Coronary artery (tissue), 2 donors: Measurements from ENCODE around the gene WDR86.
A peak's percentile ranks its signal among the peaks of the same experiment; 100 is the strongest.

Source experiments
- DNase-seq: peaks from one replicate; pipeline ENCODE4 v3.0.0-alpha.2; 2017; ENCODE audit warnings: low spot score
- H3K27ac ChIP-seq, 2 donors: fragments of 200-600 bp; sonication (generic); one replicate each; pipeline ENCODE4 v1.5.1; 2016 to 2019
- H3K4me3 ChIP-seq: fragments of 200-600 bp; sonication (generic); 2 replicates; pipeline ENCODE4 v1.5.1; 2016; ENCODE audit warnings: mild to moderate bottlenecking, moderate library complexity
- TF ChIP-seq, protein P1 (sequence below): fragments of 200-600 bp; sonication (generic); IDR thresholded peaks from one replicate; pipeline ENCODE4 v1.5.1; 2019; ENCODE audit warnings: antibody characterized with exemption

WDR86 gene

DNA sequence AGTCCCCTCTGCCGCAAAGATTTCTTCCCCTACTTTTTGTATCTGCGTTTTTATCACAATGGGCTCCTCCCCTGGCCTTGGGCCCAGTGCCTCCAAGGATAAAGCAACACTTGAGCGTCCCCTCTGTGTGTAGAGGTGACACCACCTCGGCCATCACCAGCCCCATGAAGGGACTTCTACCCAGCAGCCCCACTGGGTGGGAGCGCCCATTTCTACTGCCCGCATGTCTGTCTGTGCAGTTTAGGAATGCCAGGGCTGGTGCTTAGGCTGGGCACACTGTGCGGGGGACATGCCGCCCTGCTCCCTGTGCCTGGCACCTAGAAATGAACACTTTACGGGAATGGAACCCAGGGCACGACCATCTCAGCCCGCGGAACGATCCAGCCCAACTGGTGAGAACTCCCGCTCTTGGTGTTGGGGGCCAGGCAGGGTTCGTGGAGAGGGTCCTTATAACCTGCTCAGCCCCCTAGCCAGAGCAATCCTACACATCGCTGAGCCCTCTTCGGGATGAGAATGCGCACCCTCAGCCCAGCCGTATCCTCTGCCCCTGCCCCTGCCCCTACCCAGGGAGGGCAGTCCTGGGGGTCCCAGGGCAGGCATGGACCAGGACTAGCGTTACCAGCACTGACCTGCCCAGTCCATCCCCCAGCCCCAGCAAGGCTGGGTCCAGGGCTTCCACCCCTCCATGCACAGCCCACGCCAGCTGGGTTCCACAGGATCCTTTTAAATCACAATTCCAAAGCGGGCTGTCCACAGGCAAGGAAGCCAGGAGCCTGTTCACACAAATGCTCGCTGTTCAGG, 17.3 kb upstream of the WDR86 start:
- Histone ChIP-seq H3K4me3 (peak overlapping the region; percentile 32), H3K27ac (peak overlapping the region; percentile 56 to 71)
- TF ChIP-seq, protein P1, sequence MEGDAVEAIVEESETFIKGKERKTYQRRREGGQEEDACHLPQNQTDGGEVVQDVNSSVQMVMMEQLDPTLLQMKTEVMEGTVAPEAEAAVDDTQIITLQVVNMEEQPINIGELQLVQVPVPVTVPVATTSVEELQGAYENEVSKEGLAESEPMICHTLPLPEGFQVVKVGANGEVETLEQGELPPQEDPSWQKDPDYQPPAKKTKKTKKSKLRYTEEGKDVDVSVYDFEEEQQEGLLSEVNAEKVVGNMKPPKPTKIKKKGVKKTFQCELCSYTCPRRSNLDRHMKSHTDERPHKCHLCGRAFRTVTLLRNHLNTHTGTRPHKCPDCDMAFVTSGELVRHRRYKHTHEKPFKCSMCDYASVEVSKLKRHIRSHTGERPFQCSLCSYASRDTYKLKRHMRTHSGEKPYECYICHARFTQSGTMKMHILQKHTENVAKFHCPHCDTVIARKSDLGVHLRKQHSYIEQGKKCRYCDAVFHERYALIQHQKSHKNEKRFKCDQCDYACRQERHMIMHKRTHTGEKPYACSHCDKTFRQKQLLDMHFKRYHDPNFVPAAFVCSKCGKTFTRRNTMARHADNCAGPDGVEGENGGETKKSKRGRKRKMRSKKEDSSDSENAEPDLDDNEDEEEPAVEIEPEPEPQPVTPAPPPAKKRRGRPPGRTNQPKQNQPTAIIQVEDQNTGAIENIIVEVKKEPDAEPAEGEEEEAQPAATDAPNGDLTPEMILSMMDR, result no peak
- no peak for DNase-seq

DNA sequence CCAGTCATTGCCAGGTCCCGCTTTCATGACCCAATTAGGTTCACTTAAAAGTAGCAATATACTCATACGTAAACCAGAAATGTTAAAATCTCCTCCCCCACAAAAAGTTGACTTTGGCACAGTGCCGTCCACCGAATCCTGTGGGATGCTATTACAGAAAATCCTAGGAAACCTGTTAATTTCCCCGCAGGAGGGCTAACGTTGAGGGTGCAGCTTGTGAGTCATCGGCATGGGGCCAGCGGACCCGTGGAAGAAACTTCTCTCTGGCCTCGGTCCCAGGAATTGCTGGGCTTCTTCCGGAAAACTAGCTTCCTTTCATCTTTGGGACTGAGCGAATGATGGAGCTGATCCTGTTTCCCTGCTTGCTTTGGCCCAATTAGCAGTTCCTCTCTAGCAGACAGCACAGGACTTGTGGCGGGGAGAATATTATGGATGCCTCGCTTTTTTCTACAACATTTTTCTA, 16.6 kb upstream of the WDR86 start:
- H3K4me3 ChIP-seq, result peak overlapping the region; percentile 32
- peak; percentile 90 for DNase-seq
- H3K27ac ChIP-seq, result peak overlapping the region; percentile 56 to 71
- TF ChIP-seq, protein P1, result no peak

DNA sequence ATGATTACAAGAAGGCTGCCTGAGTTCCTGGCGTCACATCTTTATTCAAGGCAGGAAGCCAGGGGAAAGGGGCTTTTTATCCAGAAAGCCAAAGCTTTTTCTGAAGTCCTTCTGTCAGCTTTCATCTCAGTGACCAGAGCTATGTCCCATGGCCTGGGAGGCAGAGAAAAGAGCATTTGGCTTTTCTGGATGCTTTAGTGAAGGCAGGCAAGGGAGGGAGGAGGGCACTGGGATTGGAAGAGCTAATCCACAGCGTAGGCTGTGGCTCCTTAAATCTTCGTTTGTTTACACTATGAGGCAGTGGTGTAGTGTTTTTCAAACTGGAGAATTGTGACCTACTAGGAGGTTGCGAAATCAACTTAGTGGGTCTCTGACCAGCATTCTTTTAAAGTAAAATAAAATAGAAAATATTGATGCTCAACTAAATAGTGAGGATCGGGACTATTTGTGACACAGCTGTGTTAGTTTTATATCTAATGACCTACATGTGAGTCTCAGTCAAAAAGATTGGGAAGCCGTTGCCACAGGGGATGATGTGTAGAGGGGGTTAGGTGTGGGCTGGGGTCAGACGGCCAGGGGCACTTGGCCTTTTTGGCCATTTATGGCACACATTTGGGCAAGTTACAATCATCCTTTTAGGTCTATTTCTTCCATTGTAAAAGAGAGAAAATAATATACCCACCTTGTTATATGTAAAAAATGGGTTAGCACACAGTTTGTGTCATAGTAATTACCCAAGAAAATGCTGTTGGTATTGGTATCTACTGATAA, 16.0 kb upstream of the WDR86 start:
- TF ChIP-seq, protein P1, result no peak
- no peak for DNase-seq
- Histone ChIP-seq H3K27ac (peak overlapping the region; percentile 56 to 71), H3K4me3 (peak overlapping the region; percentile 32)

DNA sequence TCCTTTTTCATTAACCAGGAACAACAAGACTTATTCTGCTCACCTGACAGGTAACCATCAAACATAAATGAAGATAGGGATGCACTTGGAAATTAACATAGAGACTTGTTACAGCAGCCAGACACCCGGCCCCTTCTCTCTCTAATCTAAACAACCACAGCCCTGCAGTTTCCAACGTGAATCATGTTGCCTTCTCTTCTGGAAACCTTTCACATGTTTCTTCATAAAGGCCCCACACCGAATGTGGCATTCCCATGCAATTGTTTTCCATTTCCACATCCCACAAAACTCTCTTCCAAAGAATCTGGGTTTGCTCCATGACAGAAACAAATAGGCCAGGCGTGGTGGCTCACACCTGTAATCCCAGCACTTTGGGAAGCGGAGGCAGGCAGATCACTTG, 15.0 kb upstream of the WDR86 start:
- Histone ChIP-seq H3K4me3 (no peak overlapping the region), H3K27ac (no peak overlapping the region)
- TF ChIP-seq, protein P1, result no peak
- no peak for DNase-seq

DNA sequence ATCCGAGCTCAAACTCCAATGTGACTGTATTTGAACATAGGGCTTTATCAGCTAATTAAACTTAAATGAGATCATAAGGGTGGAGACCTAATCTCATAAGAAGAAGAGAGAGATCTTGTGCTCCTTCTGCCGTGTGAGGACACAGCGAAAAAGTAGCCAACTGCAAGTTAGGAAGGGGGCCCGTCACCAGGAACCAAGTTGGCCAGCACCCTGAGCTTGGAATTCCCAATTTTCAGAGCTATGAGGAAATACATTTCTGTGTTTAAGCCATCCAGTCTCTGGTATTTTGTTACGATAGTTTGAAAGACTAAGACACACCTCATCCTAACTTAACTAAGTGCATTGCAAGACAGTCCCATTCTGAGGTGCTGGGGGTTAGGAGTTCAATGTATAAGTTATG, 14.1 kb upstream of the WDR86 start:
- DNase-seq, result no peak
- TF ChIP-seq, protein P1, result no peak
- no peak overlapping the region for H3K4me3 ChIP-seq
- H3K27ac ChIP-seq, result no peak overlapping the region

DNA sequence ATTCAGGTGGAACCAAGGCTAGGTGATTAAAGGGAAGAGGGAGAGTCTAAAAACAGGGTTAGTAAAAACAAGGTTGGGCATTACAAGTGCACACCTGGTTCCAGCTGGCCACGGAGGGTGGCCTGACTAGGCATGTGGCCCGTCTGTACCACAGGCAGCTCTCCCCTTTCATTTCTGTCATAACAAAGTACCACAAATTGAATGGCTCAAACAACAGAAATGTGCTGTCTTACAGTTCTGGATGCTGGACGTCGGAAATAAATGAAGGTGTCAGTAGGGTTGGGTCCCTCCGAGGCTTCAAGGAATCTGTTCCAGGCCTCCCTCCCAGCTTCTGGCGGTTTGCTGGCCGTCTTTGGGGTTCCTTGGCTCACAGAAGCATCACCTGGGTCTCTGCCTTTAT, 13.4 kb upstream of the WDR86 start:
- TF ChIP-seq, protein P1, result no peak
- no peak for DNase-seq
- H3K4me3 ChIP-seq, result no peak overlapping the region
- no peak overlapping the region for H3K27ac ChIP-seq
